ENCODE data around the gene NR4A3.
A peak's percentile ranks its signal among the peaks of the same experiment; 100 is the strongest.

The NR4A3 gene

GRCh38 chr9:99814359-99814758 lies 7.3 kb upstream of the NR4A3 start:
- DNase-seq (ENCODE audit: low spot score): no peak

GRCh38 chr9:99816392-99816791 lies 5.3 kb upstream of the NR4A3 start:
- DNase-seq (ENCODE audit: low spot score): no peak

GRCh38 chr9:99818500-99818899 lies 3.2 kb upstream of the NR4A3 start:
- DNase-seq (ENCODE audit: low spot score): no peak

GRCh38 chr9:99819123-99819855 lies 2.4 kb upstream of the NR4A3 start:
- DNase-seq (ENCODE audit: low spot score): peak; percentile 93

- peak; percentile 94 for DNase-seq (ENCODE audit: low spot score)
Measured at GRCh38 chr9:99819856-99820684, 1.6 kb upstream of the NR4A3 start.

DNA sequence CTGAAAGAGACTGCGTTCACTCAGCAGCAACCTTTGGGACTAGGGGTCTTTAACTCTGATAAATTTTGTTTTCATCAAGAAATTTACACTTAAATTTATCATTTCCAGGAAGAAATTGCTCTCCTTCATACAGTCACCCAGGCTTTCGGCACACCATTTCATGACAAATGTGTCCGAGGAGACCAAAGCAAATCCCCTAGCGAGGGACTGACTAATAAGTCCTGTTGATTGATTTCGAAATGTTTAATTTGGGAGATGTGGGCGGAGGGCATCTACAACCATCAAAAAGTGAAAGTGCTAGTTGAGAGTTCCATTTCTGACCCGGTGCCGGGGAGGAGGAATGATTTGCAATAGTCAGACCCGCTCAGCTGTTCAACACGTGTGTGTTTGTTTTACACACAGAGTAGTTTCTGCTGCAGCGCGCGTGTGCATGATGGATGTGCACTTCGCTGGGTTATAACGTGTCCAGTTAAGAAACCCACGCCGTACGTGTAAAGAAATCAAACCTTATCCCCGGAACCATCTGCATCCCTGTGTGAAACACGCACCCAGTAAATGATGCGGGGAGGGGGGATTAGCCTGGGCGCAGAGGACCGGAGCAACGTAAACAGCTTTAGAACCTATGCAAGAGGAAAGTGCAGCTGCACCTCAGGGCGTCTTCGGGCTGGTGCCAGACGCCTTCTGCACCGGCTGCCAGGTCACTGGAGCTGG lies 845 bp upstream of the NR4A3 start:
- peak; percentile 62 for DNase-seq (ENCODE audit: low spot score)

GRCh38 chr9:99822109-99822805 lies 572 bp downstream of the NR4A3 start:
- peak; percentile 60 for DNase-seq (ENCODE audit: low spot score)

DNA sequence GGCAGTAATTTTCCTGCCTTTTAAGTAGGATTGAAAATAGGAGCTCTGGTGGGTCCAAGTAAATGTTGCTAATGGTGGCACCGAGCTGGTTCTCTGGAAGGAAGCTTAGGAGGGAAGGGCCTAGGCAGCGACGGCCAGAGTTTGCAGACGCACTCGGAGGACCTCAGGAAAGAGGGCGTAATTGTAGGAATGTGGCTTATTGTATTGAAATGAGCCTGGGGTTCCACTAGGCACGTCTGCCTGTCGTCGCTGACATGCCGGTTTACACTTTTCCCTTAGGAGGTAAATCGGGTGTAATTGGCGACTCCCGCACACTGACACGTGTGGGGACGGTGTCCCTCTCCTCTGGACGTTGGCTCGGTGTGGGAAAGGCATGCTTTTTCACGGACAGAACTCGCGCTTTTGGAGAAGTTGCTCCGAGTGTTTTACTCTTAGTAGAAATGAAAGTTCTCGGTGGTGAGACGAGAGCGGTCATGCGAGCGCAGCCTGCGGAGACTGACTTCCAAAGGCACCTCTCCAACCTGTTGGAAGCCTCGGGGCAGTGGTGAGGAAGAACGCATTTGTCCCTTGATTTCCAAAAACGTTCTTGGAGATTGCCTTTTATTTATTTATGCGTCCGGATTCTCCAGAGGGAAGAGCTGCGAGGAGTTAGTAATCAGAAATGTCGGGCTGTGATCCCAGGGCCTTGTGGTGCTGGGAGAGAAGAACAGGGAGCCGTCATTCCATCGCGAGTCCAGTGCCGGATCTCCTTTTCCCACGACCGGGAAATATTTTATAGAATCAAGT lies 1.3 kb downstream of the NR4A3 start:
- peak; percentile 64 for DNase-seq (ENCODE audit: low spot score)

- peak; percentile 60 for DNase-seq (ENCODE audit: low spot score)
Measured at GRCh38 chr9:99823681-99824377, 2.1 kb downstream of the NR4A3 start.

DNA sequence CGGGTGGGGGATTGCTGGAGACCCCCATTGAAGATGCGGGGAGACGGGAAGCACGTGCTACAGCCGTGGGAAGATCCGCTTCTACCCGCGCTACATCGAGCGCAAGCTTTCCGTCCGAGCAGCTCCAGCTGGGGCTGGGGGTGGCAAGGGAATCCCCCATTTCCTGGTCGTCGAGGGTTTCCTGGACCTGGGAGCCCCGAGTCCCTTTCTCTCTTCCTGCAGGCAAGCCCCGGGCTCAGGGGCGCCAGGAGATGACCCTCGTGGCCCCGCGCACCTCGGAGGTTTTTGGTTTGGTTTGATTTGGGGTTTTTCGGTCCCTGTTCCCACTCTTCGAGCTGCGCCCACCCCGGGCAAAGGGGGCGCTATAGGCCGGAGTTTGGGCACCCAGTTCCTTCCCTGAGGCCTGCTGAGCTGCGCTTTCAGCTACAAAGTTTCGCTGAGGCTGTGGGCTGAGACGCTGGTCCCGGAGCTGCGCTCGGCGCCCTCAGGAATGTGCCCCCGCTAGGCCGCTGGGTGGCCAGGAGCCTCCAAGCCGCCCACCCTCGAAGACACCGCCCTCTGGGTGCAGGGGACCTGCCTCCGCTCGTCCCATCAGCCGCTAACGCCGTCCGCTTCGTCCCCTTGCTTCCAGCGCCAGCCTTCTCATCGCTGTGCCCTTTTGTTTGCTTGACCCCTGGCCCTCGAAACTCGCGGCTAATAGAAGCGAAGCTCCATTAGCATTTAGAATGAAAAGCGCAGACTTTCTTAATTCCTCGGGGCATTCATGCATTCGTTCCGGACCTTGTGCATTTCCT lies 2.9 kb downstream of the NR4A3 start:
- DNase-seq (ENCODE audit: low spot score): peak; percentile 46

GRCh38 chr9:99825172-99826046 lies 3.7 kb downstream of the NR4A3 start:
- DNase-seq (ENCODE audit: low spot score): no peak

- DNase-seq (ENCODE audit: low spot score): no peak
Measured at GRCh38 chr9:99826579-99826978, 4.9 kb downstream of the NR4A3 start.

- no peak for DNase-seq (ENCODE audit: low spot score)
Measured at GRCh38 chr9:99827244-99827643, 5.6 kb downstream of the NR4A3 start.

DNA sequence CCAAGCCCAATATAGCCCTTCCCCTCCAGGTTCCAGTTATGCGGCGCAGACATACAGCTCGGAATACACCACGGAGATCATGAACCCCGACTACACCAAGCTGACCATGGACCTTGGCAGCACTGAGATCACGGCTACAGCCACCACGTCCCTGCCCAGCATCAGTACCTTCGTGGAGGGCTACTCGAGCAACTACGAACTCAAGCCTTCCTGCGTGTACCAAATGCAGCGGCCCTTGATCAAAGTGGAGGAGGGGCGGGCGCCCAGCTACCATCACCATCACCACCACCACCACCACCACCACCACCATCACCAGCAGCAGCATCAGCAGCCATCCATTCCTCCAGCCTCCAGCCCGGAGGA lies 6.3 kb downstream of the NR4A3 start:
- no peak for DNase-seq (ENCODE audit: low spot score)

GRCh38 chr9:99828417-99829176 lies 6.9 kb downstream of the NR4A3 start:
- no peak for DNase-seq (ENCODE audit: low spot score)

- DNase-seq (ENCODE audit: low spot score): no peak
Measured at GRCh38 chr9:99831857-99832557, 10.3 kb downstream of the NR4A3 start.

- DNase-seq (ENCODE audit: low spot score): no peak
Measured at GRCh38 chr9:99832558-99832864, 10.8 kb downstream of the NR4A3 start.

- no peak for DNase-seq (ENCODE audit: low spot score)
Measured at GRCh38 chr9:99833735-99834134, 12.1 kb downstream of the NR4A3 start.

Data from GM03348 (cell line).